Adrenal gland (tissue), 12 donors: ENCODE results near the gene SEL1L2. TPM values are rescaled to one million over a fixed set of nuclear protein-coding genes. Genes with fewer than 3 reads are reported as not detected.

Source experiments
- DNase-seq, 7 donors: peaks; one replicate each; pipeline ENCODE4 v3.0.0-alpha.2; 2019 to 2020
- H3K27ac ChIP-seq, 5 donors: fragments of 200-600 bp; sonication (generic) in 4 of 5; 1 replicate in 3 of 5; 2 replicates in 2 of 5; pipeline versions ENCODE4 v1.5.1 to v1.8.0; 2016 to 2020; ENCODE audit warnings: mild to moderate bottlenecking in 1 of 5
- H3K27me3 ChIP-seq: fragments of 200-600 bp; 2 replicates; pipeline ENCODE4 v1.8.0; 2021
- H3K36me3 ChIP-seq, 2 donors: fragments of 200-600 bp; replicated peaks in 1 of 2; 1 replicate in 1 of 2; 2 replicates in 1 of 2; pipeline versions ENCODE4 v1.5.1 to v1.8.0; 2018 to 2022
- H3K4me1 ChIP-seq, 2 donors: fragments of 200-600 bp; replicated peaks in 1 of 2; 1 replicate in 1 of 2; 2 replicates in 1 of 2; pipeline versions ENCODE4 v1.5.1 to v1.8.0; 2018 to 2021
- H3K4me3 ChIP-seq, 4 donors: fragments of 200-600 bp; sonication (generic) in 3 of 4; one replicate each; pipeline ENCODE4 v1.5.1; 2016 to 2018
- H3K9me3 ChIP-seq, 3 donors: fragments of 200-600 bp; sonication (generic) in 1 of 3; replicated peaks in 1 of 3; 1 replicate in 2 of 3; 2 replicates in 1 of 3; pipeline versions ENCODE4 v1.5.1 to v1.8.0; 2016 to 2021
- POLR2A ChIP-seq, 2 donors: fragments of 450-650 bp; IDR thresholded peaks; one replicate each; pipeline ENCODE4 v1.6.1; 2017; ENCODE audit warnings: antibody characterized with exemption in 2 of 2, mild to moderate bottlenecking in 2 of 2, moderate library complexity in 1 of 2
- WGBS, 4 donors: extraction: QIAGEN DNeasy Blood & Tissue Kit in 2 of 4; methylation state at CpG; one replicate each; pipeline versions ENCODE4 v1.1.5 to v1.1.7; 2013 to 2017; 5-methylcytosine and 5-hydroxymethylcytosine counted together
- intact Hi-C, 2 donors: fragments of 100-400 bp; cut with DNase I; formaldehyde crosslinking; loops; one replicate each; pipeline versions ENCODE4 v1.14.1 to v1.15.0; 2022 to 2023
- polyA plus RNA-seq, 3 donors: library from polyadenylated mRNA; stranded (reverse); fragments of 200-250 nt in 2 of 3; fragments of 350-450 nt in 1 of 3; fragmentation: Illumina TruSeq in 1 of 3; extraction: RNeasy Lipid Tissue Mini Kit (QIAGEN cat#74804) in 1 of 3; gene quantifications; one replicate each; pipeline ENCODE4 v1.2.3, GENCODE V29; 2013 to 2014
- total RNA-seq, 9 donors: library from RNA; depleted of rRNA in 4 of 9; stranded (reverse); fragments of >200 nt in 4 of 9; fragments of 120-200 nt in 1 of 9; fragmentation: NEBNext Ultra II Directional in 1 of 9; extraction: Animal tissue kit (Norgen Biotek cat#: 25700) in 1 of 9; gene quantifications; one replicate each; pipeline versions ENCODE4 v1.1.0 to v1.2.4, GENCODE V29; 2013 to 2023
- TF ChIP-seq, protein P1 (sequence below), 6 experiments: fragments of 450-650 bp in 4 of 6; fragments of 200-600 bp in 2 of 6; sonication (generic) in 1 of 6; IDR thresholded peaks; 1 replicate in 5 of 6; 2 replicates in 1 of 6; pipeline versions ENCODE4 v1.5.1 to v1.8.0; 2016 to 2021; ENCODE audit warnings: antibody characterized with exemption in 6 of 6, mild to moderate bottlenecking in 2 of 6, moderate library complexity in 1 of 6
- donor health status: healthy with polysubstance abuse.
- donor health status: Bipolar disorder and iron deficiency.
- donor health status: DM: yes; HTN: yes; CAD: no.
- donor health status: DM: no; HTN: no; CAD: no.
- donor health status: DM: no; HTN: no; CAD: no.
- donor health status: DM: yes; HTN: yes; CAD: no.

SEL1L2 gene
- total and polyA plus RNA-seq, 12 donors: 0.22 to 2.3 (median 0.43) TPM; not detected in 8

GRCh38 chr20:13844296-13844695 is 146.1 kb downstream of the SEL1L2 start:
- no peaks in the 10 kb centered on the region for H3K4me1 ChIP-seq
- H3K27ac ChIP-seq: no peak overlapping the region
- intact Hi-C loops: no loop called here
- no peak for DNase-seq
- no peak overlapping the region for H3K4me3 ChIP-seq
- no peaks in the 10 kb centered on the region for H3K27me3 ChIP-seq
- no peaks in the 10 kb centered on the region for H3K36me3 ChIP-seq
- no peaks in the 10 kb centered on the region for H3K9me3 ChIP-seq
- WGBS, 4 donors: 74 to 90% (median 79%) methylated on average over 4 of the region's 4 CpGs
- no peak for TF ChIP-seq POLR2A (IDR thresholded peaks at IDR 0.05)
- TF ChIP-seq, protein P1, sequence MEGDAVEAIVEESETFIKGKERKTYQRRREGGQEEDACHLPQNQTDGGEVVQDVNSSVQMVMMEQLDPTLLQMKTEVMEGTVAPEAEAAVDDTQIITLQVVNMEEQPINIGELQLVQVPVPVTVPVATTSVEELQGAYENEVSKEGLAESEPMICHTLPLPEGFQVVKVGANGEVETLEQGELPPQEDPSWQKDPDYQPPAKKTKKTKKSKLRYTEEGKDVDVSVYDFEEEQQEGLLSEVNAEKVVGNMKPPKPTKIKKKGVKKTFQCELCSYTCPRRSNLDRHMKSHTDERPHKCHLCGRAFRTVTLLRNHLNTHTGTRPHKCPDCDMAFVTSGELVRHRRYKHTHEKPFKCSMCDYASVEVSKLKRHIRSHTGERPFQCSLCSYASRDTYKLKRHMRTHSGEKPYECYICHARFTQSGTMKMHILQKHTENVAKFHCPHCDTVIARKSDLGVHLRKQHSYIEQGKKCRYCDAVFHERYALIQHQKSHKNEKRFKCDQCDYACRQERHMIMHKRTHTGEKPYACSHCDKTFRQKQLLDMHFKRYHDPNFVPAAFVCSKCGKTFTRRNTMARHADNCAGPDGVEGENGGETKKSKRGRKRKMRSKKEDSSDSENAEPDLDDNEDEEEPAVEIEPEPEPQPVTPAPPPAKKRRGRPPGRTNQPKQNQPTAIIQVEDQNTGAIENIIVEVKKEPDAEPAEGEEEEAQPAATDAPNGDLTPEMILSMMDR (IDR thresholded peaks at IDR 0.05): no peak

DNA sequence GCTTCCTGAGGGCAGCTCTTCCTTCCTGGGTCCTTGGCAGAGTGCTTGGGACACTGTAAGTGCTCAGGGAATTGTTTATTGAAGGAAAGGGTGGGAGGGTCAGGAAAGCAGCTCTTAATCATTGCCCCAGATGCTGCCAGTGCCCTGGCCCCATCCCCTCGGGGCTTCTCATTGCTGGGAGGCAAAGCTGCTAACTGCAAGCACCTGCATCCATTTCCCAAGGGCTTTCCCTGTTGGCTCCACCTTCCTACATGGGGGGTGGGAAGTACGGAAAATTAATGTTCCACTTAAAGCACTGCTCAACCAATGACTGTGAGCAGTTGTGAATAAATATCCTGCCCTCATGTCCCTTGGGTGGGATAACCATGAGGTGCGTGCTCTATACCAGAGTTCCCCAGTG is 149.2 kb downstream of the SEL1L2 start:
- Histone ChIP-seq H3K4me3 (no peak overlapping the region), H3K9me3 (no peaks in the 10 kb centered on the region), H3K4me1 (no peaks in the 10 kb centered on the region), H3K36me3 (no peaks in the 10 kb centered on the region), H3K27me3 (no peaks in the 10 kb centered on the region), H3K27ac (no peak overlapping the region)
- TF ChIP-seq POLR2A (IDR thresholded peaks at IDR 0.05): no peak
- TF ChIP-seq, protein P1 (IDR thresholded peaks at IDR 0.05): no peak
- no peak for DNase-seq
- 62 to 71% (median 67%) methylated on average over 3 of the region's 3 CpGs for WGBS, 4 donors
- intact Hi-C loops: no loop called here

- no peak for DNase-seq
These were observed 150.3 kb downstream of the SEL1L2 start for GRCh38 chr20:13840093-13840465.

DNA sequence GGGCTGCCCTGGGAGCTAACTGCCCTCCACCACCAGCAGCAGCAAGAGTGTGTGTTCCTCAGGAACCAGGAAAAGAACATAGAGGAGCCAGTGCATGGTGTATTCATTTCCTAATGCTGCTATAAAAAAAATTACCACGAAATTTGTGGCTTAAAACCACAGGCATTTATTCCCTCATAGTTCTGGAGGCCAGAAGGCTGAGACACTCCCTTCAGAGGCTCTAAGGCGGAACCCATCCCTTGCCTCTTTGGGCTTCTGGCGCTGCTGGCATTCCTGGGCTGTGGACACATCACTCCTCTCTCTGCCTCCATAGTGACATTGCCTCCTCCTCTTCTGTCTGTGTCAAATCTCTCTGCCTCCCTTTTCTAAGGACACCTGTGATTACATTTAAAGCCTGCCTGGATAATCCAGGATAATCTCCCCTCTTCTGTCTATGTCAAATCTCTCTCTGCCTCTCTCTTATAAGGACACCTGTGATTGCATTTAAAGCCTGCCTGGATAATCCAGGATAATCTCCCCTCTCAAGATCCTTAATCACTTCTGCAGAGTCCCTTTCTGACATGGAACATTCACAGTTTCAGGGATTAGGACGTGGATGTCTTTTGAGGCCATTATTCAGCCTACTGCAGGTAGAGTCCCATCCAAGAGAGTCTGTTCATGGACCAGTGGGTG is 150.9 kb downstream of the SEL1L2 start:
- H3K36me3 ChIP-seq: no peaks in the 10 kb centered on the region
- H3K27me3 ChIP-seq: no peaks in the 10 kb centered on the region
- H3K4me3 ChIP-seq: no peak overlapping the region
- no peak for DNase-seq
- WGBS, 4 donors: 63 to 71% (median 68%) methylated on average over 4 of the region's 4 CpGs
- TF ChIP-seq, protein P1 (IDR thresholded peaks at IDR 0.05): no peak
- no peak for TF ChIP-seq POLR2A (IDR thresholded peaks at IDR 0.05)
- H3K4me1 ChIP-seq: no peaks in the 10 kb centered on the region
- intact Hi-C loops: no loop called here
- H3K27ac ChIP-seq: no peak overlapping the region
- no peaks in the 10 kb centered on the region for H3K9me3 ChIP-seq

More at GRCh38 chr20:13840093-13840465, 150.3 kb downstream of the SEL1L2 start:
- TF ChIP-seq, protein P1 (IDR thresholded peaks at IDR 0.05): no peak
- TF ChIP-seq POLR2A (IDR thresholded peaks at IDR 0.05): no peak
- Histone ChIP-seq H3K27ac (no peak overlapping the region), H3K27me3 (no peaks in the 10 kb centered on the region), H3K36me3 (no peaks in the 10 kb centered on the region), H3K9me3 (no peaks in the 10 kb centered on the region), H3K4me3 (no peak overlapping the region), H3K4me1 (no peaks in the 10 kb centered on the region)
- 76 to 89% (median 83%) methylated on average over 4 of the region's 4 CpGs for WGBS, 4 donors
- intact Hi-C loops: no loop called here
